Activated CD8-positive, alpha-beta memory T cell treated with anti-CD3 and anti-CD28 coated beads, Interleukin-2, amount 50 U/mL, for 24 hours (primary cell): Measurements from ENCODE around the gene ZP3.
A peak's percentile ranks its signal among the peaks of the same experiment; 100 is the strongest.
"Not testable (repeated sequence)": the region's sequence is repeated elsewhere in the genome, so short reads cannot be mapped to it uniquely, and the experiment has no call there.

Experiments
- DNase-seq: peaks from one replicate; pipeline ENCODE4 v3.0.0-alpha.2; 2020; ENCODE audit errors: extremely low read depth

Gene ZP3

GRCh38 chr7:76405738-76406137 lies 19.0 kb upstream of the ZP3 start:
- no peak for DNase-seq

- DNase-seq = no peak
Observed at GRCh38 chr7:76407718-76408117, 17.0 kb upstream of the ZP3 start.

GRCh38 chr7:76408121-76408560 lies 16.6 kb upstream of the ZP3 start:
- DNase-seq = no peak

- DNase-seq = no peak
Observed at GRCh38 chr7:76409537-76409936, 15.2 kb upstream of the ZP3 start, which contains the start of gene SSC4D. Gene SSC4D, minus strand, starts transcription at chr7:76409697. Its CDS starts 5,258 bp downstream, at chr7:76404439.

GRCh38 chr7:76411626-76412025 lies 13.1 kb upstream of the ZP3 start:
- no peak for DNase-seq

- no peak for DNase-seq
Observed at GRCh38 chr7:76412249-76412648, 12.5 kb upstream of the ZP3 start.

GRCh38 chr7:76417654-76418310 lies 7.0 kb upstream of the ZP3 start:
- DNase-seq = not testable (repeated sequence)

GRCh38 chr7:76421097-76421496 lies 3.7 kb upstream of the ZP3 start:
- DNase-seq = not testable (repeated sequence)

GRCh38 chr7:76423666-76424412 lies 911 bp upstream of the ZP3 start:
- DNase-seq = no peak

GRCh38 chr7:76425156-76425555 lies 406 bp downstream of the ZP3 start:
- no peak for DNase-seq

- DNase-seq = not testable (repeated sequence)
Observed at GRCh38 chr7:76425558-76425957, 808 bp downstream of the ZP3 start.

- DNase-seq = no peak
Observed at GRCh38 chr7:76426246-76426645, 1.5 kb downstream of the ZP3 start.

- DNase-seq = no peak
Observed at GRCh38 chr7:76427635-76428034, 2.9 kb downstream of the ZP3 start.

- no peak for DNase-seq
Observed at GRCh38 chr7:76428149-76428823, 3.5 kb downstream of the ZP3 start.

GRCh38 chr7:76428868-76429805 lies 4.4 kb downstream of the ZP3 start:
- no peak for DNase-seq

GRCh38 chr7:76430211-76430610 lies 5.5 kb downstream of the ZP3 start:
- no peak for DNase-seq

GRCh38 chr7:76430836-76431235 lies 6.1 kb downstream of the ZP3 start:
- DNase-seq = no peak

- DNase-seq = peak; percentile 38
Observed at GRCh38 chr7:76437873-76438272, 13.1 kb downstream of the ZP3 start.

- DNase-seq = not testable (repeated sequence)
Observed at GRCh38 chr7:76439120-76439888, 14.6 kb downstream of the ZP3 start.

- not testable (repeated sequence) for DNase-seq
Observed at GRCh38 chr7:76440404-76440803, 15.7 kb downstream of the ZP3 start.

GRCh38 chr7:76441792-76442191 lies 17.0 kb downstream of the ZP3 start:
- not testable (repeated sequence) for DNase-seq
